HG03135 (cell line): ENCODE measurements around the gene PLCH1.

Source experiments
- ATAC-seq: cut with Tn5 transposase; IDR thresholded peaks from one replicate; pipeline ENCODE4 v1.9.1; 2021; ENCODE audit warnings: mild to moderate bottlenecking, moderate library complexity; ENCODE audit not compliant: unreplicated experiment

PLCH1 gene

DNA sequence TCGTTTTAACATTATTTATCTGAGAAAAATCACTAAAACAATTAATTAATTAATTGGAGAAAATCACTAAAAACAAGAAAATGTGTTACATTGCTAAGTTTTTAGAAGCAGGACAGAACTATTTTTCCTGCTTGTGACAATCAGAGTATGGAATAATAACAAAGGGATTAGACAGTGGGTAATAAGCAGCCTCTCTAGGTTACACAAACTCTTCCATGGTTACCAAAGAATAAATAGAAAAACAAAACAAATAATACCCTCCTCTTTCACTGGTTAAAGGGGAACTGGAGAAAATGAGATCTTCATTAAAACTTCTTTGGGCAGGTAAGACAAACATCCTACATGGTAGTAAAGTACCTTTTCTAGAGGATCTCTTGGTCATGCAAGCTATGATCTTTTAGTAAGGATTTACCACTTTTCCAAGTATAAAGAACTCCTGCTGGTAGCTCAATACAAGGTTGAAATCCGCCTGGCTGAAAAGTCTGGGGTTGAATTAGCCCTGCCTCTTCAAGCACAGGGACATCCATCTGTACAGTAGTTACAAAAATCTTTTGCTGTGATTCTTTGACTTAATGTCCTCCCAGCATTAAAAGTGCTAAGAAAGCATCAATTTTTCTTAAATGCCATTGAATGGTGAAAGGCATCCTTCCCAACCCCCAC, 2.5 kb upstream of the PLCH1 start:
- ATAC-seq: no peak

DNA sequence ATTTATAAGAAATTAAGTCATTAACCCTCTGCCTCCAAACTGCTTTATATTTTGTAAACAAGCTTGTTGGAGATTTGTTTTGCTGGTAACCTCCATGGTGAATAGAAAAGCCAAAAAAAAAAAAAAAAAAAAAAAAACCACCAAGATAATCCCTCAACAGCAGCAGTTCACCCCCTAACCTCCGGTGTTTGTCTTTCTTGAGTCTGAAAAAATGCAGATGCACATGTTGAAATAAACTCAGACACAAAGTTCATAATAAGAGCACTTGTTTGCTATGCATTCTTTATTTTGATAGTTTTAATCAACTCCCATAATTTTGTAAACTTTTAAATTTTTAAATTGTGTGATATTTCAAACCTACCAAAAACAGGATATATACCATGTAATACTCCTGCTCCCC, 1.8 kb upstream of the PLCH1 start:
- ATAC-seq: no peak

- ATAC-seq: no peak
Measured at GRCh38 chr3:155745795-155746550, 1.1 kb upstream of the PLCH1 start.

DNA sequence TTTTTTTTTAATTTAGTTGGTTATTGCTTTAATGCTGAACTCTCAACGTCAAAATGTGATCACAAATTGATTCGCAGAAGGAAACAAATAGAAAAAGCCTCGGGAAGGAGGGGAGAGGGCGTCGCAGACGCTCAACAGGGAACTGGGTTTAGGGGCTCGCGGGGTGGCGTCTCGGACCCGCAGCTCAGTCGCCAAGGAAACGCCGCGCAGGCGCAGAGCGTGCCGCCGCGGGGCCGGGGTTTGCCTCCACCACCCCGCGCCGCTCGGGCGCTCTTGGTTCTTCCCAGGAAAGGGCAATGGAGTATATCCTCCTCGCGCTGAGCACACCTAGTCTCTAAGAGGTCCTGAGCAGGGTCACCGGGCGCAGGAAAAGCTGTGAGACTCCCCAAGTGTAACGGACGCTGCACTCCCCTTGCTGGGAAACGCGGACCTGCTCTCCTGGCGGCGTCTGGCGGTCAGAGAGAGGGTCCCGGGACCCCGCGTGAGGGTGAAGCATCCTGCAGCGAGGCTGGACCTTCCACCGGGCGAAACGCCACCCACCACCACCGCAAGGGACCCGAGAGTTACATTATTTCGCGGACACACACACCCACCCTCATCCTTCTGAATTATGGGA, 753 bp downstream of the PLCH1 start:
- ATAC-seq: no peak

DNA sequence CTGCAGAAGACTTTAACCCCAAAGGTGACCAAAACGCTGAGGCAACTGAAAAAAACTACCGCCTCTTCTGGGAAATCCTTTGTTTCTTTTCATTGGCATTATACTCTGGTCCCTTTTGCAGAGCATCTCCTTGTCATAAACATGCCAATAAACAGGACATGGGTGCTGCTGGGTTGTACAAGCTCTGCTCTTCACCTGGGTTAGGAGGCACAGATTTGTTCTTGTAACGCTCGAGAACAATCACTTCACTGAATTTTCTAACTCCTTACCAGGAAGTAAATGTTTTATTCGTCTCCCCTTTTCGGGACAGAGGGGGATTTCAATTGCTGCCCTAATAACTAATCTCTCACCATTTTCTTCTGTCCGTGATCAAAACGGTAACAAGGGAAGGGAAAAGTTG, 1.3 kb downstream of the PLCH1 start:
- ATAC-seq: no peak

DNA sequence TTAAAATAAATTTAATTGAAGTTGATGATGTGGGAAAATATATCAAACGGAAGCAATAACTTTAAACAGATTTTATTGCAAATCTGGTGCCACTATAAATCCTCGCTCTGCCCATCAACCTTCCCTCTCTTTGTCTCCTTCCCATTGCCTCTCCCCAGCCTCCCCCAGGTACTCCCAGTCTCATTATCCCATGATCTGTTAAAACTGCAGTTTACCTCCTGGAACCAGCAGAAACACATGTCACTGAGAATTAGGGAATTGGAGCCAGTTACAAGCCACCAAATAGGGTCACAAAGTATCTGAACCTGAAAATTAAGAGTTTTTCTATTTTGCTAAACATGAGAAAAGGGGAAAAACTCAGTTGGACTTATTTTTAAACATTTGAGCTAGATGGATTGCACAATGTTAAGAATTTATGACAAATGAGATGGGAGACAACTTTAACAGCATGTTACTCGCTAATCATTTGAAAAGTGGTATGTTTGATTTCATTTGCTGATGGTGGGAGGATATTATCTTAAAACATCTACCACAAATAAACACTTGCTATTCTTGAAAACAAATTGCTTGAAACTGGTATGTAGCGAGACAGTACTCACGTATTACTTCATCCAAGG, 2.4 kb downstream of the PLCH1 start:
- no peak for ATAC-seq

DNA sequence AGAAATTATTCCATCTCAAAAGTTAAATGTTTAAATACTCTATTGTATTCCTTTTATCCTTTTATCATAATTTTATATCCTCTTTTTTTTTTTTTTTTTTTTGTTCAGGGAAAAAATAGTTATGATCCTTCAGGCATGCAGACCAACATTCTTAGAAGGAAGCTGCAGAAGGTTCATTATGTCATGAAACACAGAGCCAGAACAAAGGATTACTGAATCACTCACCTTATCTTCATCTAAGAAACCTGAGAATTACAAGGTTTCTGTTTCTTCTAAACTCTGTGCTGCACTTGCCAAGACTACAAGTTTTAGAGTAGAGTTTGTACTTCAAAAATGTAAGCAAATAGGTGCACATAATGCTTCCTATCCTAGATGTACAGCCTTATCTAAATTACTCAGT, 3.3 kb downstream of the PLCH1 start:
- ATAC-seq: no peak

DNA sequence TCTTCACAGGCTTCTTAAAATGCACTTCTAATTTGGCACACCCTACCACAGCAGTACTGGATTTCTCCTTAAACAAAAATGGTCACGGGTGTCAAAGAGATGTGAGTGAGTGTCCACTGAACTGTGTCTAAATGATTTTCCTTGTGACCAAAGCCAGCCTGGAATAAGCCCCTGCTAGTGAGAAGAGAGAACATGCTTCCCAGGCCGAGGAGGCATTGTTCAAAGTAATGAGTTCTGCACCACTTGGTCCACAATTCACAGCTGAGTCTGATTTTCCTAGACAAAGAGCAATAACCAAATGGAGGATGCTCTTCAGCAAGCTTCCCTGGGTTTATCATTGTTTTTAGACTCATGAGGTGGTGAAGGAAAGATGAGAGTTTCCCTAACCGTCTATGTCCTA, 3.8 kb downstream of the PLCH1 start:
- ATAC-seq: no peak

DNA sequence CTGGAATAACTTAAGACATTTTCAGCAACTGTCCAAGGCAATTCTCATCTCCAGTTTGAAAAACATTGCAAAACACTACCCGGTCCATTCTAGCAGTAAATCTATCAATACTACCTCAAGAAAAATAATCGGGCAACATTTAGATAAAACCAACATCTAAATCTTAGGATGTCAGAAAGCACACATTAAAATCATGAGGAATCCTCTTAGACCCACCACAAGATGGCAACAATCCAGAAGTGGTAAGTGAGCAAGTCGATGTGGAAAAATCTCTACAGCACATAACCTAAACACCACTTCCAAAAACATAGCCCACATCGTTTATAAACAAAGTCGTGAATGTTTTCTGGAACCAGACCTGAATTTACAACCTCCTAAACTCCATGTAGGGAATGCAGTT, 5.7 kb downstream of the PLCH1 start:
- no peak for ATAC-seq

DNA sequence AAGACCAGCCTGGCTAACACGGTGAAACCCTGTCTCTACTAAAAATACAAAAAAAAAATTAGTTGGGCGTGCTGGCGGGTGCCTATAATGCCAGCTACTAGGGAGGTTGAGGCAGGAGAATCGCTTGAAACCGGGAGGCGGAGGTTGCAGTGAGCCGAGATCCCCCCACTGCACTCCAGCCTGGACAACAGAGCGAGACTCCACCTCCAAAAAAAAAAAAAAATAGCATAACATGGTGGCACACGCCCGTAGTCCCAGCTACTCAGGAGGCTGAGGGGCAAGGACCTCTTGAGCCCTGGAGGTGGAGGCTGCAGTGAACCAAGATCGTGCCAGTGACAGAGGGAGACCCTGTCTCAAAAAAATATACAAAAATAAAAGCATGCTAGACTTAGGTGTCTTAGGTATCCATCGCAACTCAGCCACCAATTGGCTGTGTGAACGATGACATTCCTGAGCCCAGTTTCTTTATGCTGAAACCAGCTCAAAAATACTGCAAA, 6.2 kb downstream of the PLCH1 start:
- no peak for ATAC-seq

DNA sequence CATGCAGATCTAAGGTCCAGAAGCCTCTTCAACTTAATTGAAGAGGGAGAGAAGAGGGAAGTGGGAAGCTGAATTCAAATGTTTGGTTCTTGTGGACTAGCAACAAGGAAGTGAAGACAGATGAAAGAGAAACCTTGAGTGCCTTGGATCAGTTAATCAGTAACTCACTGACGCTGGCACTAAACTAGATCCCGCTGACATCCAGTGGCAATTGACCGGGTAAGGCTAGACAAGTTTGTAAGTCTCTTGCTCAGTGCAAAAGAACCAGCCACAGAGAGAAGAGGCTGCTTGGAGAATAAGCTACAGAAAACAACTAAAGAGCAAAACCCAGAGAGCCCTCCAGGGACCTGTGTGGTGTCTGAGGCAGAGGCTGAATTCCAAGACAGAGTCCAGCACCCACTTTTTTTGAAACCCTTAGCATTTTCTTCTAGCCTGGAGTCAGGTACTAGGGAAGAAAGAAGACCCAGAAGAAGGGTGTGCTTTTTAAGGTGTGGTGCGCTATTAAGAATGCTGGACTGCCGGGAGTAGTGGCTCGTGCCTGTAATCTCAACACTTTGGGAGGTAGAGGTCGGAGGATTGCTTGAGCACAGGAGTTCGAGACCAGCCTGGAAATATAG, 6.9 kb downstream of the PLCH1 start:
- ATAC-seq: peak; percentile 97

DNA sequence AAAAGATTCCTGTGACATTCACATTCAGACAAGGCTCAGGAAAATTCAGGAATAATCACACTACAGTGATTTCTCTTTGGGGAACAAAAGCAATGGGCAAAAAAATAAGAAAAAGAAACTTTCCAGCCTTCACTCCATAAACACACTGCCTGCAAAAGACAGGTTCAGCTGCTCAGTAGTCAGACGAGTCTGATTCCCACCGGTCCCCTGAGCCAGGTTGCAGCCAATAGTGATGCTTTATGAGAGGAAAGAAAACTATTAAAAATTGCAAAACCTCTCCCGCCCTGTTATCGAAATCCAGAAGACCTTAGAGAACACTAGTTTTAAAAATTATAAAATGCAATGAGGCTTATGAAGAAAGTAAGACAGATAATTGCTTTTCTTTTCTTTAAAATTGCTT, 8.5 kb downstream of the PLCH1 start:
- ATAC-seq: no peak

DNA sequence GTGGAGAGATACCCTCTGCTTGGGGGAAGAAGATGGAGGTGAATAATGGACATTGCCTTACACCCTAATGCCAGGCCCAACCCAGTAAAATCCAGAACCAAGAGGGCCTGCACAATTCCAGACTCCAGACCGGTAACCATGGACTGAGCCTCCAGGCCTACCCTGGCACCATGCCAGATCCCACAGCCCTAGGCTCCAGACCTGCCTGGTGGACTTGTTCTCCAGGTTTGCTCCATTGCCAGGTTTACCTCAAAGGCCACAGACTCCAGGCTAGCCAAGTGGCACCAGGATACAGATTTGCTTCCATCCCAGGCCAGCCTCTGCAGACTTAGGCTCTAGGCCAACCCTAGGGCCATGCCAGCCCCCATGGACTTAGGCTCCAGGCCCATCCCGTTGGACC, 14.0 kb downstream of the PLCH1 start:
- ATAC-seq: no peak

DNA sequence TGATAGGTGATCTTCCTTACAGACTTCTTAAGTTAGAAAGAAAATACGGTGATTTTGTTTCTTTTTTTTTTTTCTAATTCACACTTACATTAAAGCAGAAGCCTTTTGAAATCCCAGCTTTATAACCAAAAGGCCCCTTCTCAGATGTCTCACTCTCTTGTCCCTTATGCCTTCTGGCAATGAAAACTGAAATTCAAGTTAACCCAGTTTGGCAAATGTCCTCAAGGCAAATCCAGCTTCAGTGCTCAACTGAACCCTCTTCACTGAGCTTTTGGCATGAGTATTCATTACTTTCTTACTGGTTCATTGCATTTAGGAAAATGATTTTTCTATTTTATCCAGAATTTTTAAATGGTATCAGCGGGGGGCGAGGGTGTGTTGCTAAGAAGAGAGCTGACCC, 17.0 kb downstream of the PLCH1 start:
- ATAC-seq: no peak

DNA sequence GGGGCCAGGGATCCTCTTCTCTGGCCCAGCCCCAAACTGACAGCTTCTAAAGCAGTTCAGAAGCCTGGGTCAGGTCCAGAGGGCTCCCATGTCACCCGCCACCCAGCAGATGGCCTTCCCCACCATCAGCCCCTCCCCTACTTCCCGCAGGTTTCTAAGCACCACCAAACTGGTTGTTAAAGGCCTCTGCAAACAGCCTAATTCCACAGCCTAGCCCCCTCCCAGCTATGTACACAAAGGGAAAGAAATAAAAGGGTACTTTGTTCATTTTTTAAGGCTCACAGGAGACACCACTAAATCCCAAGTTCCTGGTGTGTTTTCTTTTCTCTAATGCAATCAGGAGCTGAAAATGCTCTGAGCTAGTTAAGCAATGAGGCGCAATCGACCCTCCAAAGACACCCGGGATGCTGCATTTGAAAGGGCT, 30.6 kb downstream of the PLCH1 start:
- ATAC-seq: no peak

GRCh38 chr3:155712008-155712407, 32.9 kb downstream of the PLCH1 start:
- ATAC-seq: peak; percentile 90

GRCh38 chr3:155704771-155705559, 39.9 kb downstream of the PLCH1 start:
- ATAC-seq: no peak

DNA sequence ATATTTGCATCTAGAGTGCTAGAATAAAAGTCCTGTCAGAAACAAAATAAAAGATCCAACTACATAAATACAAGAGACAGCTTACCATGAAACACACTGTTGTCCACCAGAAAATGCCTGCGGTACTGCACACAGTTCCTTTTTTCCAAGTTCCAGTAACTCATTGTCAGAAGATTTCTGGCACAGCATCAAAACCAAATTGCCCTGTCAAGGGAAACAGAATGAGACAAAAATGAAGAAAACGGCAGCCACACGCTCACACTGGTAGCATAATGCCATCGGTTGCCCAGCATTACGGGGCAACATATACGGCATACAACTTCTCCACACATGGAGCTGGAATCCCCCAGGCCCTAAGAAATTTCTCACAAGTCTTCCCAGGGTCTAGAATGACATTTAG, 40.8 kb downstream of the PLCH1 start:
- no peak for ATAC-seq

DNA sequence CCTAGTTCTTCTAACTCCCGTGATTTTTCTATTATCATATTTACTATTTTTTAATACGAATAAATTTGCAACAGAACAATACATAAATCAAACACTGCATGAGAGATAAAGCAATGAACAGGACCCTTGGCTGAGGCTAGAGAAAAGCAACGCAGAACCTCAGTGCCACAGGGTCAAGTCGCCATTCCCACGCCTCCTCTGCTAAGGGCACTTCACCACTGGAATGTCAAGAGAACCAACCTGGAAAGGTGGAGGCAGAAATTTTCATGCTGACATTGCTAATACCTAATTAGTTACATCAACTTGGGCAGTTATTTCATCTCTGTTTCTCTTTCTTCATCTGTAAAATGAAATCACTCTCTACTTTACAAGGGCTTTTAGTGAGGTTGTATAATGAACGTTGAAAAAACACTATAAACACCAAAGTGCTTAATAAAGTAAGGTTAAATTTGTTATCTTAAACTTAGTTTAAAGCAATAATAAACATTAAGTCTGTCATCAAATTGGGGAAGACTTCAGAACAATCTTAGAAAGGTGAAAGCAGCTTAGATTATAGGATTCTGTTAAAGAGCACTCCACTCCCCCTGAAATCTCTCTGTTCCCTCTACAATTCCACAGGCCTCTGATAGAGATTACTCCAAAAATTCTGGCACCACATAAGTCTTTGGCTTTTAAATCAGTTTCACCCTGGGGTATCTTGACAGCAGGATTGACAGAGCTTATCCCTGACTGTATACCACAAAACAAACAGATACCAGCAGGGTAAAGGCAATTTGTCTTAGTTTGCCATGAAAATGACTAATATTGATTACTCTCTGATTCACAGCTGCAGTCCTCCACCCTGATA, 41.9 kb downstream of the PLCH1 start:
- no peak for ATAC-seq
